Lower leg skin (tissue), 3 donors: ENCODE results near the gene AGT.

Source experiments
- POLR2A ChIP-seq, 2 donors: fragments of 450-650 bp; IDR thresholded peaks; one replicate each; pipeline ENCODE4 v1.6.1; 2016 to 2017; ENCODE audit warnings: antibody characterized with exemption in 2 of 2, mild to moderate bottlenecking in 1 of 2, moderate library complexity in 1 of 2
- TF ChIP-seq, protein P1 (sequence below), 3 donors: fragments of 450-650 bp; IDR thresholded peaks; one replicate each; pipeline ENCODE4 v1.5.1; 2016; ENCODE audit warnings: antibody characterized with exemption in 3 of 3, mild to moderate bottlenecking in 3 of 3, moderate library complexity in 2 of 3

DNA sequence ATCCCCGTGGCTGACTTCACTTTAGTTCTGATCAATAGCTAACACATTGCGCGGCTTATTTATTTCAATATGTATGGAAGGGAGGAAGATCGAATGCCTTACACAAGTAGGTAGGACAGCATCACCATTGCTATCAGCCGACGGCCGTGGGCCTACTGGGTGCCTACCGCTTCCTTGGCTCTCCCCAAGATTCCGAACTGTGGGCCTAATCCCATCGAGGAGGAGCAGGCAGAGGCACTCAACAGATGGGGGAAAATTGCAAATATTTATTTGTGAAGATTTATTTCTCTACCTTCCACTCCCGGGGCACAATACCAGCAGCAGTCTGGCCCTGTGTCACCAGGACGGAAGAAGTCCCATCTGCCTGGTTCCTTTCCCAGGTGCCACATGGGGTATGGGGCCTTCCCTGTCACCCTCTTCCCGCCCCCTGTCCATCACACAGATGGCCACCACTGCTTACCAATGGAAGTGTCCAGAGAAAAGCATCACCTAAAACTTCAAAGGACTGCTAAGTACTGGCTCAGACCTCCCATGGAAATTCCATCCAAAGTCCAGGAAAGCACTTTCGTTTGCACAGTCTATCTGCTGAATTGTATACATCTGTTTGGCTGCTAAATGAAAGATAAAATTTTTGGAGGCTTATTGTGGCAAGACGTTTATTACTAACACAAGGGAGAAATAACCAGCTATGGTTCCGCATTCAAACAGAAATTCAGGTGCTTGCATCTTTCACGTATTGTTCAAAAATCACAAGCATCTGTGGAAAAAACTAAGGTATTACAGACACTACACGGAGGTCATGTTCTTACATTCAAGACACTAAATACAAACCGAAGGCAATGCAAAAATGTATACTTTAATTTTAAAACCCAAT is 11.8 kb downstream of the AGT start:
- TF ChIP-seq, protein P1, sequence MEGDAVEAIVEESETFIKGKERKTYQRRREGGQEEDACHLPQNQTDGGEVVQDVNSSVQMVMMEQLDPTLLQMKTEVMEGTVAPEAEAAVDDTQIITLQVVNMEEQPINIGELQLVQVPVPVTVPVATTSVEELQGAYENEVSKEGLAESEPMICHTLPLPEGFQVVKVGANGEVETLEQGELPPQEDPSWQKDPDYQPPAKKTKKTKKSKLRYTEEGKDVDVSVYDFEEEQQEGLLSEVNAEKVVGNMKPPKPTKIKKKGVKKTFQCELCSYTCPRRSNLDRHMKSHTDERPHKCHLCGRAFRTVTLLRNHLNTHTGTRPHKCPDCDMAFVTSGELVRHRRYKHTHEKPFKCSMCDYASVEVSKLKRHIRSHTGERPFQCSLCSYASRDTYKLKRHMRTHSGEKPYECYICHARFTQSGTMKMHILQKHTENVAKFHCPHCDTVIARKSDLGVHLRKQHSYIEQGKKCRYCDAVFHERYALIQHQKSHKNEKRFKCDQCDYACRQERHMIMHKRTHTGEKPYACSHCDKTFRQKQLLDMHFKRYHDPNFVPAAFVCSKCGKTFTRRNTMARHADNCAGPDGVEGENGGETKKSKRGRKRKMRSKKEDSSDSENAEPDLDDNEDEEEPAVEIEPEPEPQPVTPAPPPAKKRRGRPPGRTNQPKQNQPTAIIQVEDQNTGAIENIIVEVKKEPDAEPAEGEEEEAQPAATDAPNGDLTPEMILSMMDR (IDR thresholded peaks at IDR 0.05), result no peak
- no peak for TF ChIP-seq POLR2A (IDR thresholded peaks at IDR 0.05)
